K562 (cell line): ENCODE results near the gene SYNE1. TPM values are rescaled to one million over a fixed set of nuclear protein-coding genes. Genes with fewer than 3 reads are reported as not detected.

Experiments
- ATAC-seq: fragments of 200-7000 bp; cut with Tn5 transposase; 3 replicates; pipeline ENCODE4 v1.9.1; 2020; ENCODE audit warnings: moderate library complexity
- BruUV-seq: library from RNA; stranded (reverse); fragments of 400-500 nt; replicated peaks from 2 replicates; lab custom pipeline; 2021; lab: Mats Ljungman, UMichigan
- CTCF ChIA-PET: fragments of 300-600 bp; formaldehyde crosslinking; extraction: SDS; loops from one replicate; lab custom pipeline; 2021; ENCODE audit warnings: low intra/inter-chr PET ratio; lab: Yijun Ruan, JAX
- POLR2A ChIA-PET: fragments of 300-600, 350-650 bp; sonication (Branson Sonifier 250); formaldehyde crosslinking; extraction: SDS; loops from one replicate; lab custom pipeline; 2021; ENCODE audit warnings: antibody characterized with exemption, inconsistent platforms; lab: Yijun Ruan, JAX
- DNase-seq, 4 experiments: peaks; one replicate each; pipeline versions ENCODE4 v3.0.0 to v3.0.0-alpha.2; 2011 to 2018; ENCODE audit warnings: low spot score in 3 of 4, mixed read lengths in 3 of 4; ENCODE audit errors: extremely low read depth in 1 of 4
- FAIRE-seq: peaks from 2 replicates; lab custom pipeline; 2011; peaks lifted over from hg19 to GRCh38; lab: Jason Lieb, UNC
- H2AFZ ChIP-seq: 2 replicates; pipeline ENCODE4 v1.6.0; 2011; ENCODE audit warnings: low read depth, low read length, control low read depth, inconsistent platforms
- H3K27ac ChIP-seq: fragments of 200-600 bp; 3 replicates; pipeline ENCODE4 v1.8.0; 2011; ENCODE audit warnings: low read depth, mild to moderate bottlenecking, control low read depth, inconsistent platforms, low read length, moderate library complexity, mixed read lengths; ENCODE audit errors: extremely low read depth
- H3K27me3 ChIP-seq, 2 experiments: fragments of 300-600 bp in 1 of 2; 2 replicates in 1 of 2; 3 replicates in 1 of 2; pipeline versions ENCODE4 v1.6.0 to v1.8.0; 2011; ENCODE audit warnings: inconsistent platforms in 2 of 2, low read length in 2 of 2, mild to moderate bottlenecking in 1 of 2, mixed read lengths in 1 of 2, moderate library complexity in 1 of 2; ENCODE audit not compliant: control insufficient read depth in 2 of 2, insufficient read depth in 2 of 2
- H3K36me3 ChIP-seq: fragments of 300-600 bp; 3 replicates; pipeline ENCODE4 v1.8.0; 2011; ENCODE audit warnings: mild to moderate bottlenecking, low read length, inconsistent platforms; ENCODE audit not compliant: control insufficient read depth, insufficient read depth
- H3K4me1 ChIP-seq, 2 experiments: fragments of 200-600 bp in 1 of 2; replicated peaks in 1 of 2; 2 replicates in 1 of 2; 3 replicates in 1 of 2; pipeline versions ENCODE4 v1.5.1 to v1.8.0; 2011; ENCODE audit warnings: inconsistent platforms in 2 of 2, low read length in 2 of 2, mild to moderate bottlenecking in 1 of 2, mixed read lengths in 1 of 2, moderate library complexity in 1 of 2; ENCODE audit not compliant: control insufficient read depth in 2 of 2, insufficient read depth in 2 of 2
- H3K4me2 ChIP-seq: 2 replicates; pipeline ENCODE4 v1.6.1; 2011; ENCODE audit warnings: low read length, control low read depth, inconsistent platforms, mixed read lengths; ENCODE audit not compliant: insufficient read depth
- H3K4me3 ChIP-seq: fragments of 200-600 bp; sonication (generic), shearing (Covaris generic); 2 replicates; pipeline ENCODE4 v1.5.1; 2016; ENCODE audit warnings: control low read depth, inconsistent platforms
- H3K79me2 ChIP-seq: fragments of 200-600 bp; 3 replicates; pipeline ENCODE4 v1.8.0; 2011; ENCODE audit warnings: low read length, inconsistent platforms; ENCODE audit not compliant: control insufficient read depth, insufficient read depth
- H3K9ac ChIP-seq, 2 experiments: 2 replicates each; pipeline versions ENCODE4 v1.6.0 to v1.6.1; 2011; ENCODE audit warnings: low read depth in 2 of 2, low read length in 2 of 2, control low read depth in 1 of 2, inconsistent platforms in 1 of 2, mild to moderate bottlenecking in 1 of 2, mixed read lengths in 1 of 2; ENCODE audit not compliant: insufficient read depth in 1 of 2
- H3K9me1 ChIP-seq: one replicate; pipeline ENCODE4 v1.6.0; 2011; ENCODE audit warnings: inconsistent platforms, mild to moderate bottlenecking, low read length, moderate library complexity; ENCODE audit not compliant: control insufficient read depth, insufficient read depth
- H3K9me3 ChIP-seq: replicated peaks from 2 replicates; pipeline ENCODE4 v1.5.1; 2011; ENCODE audit warnings: low read depth, low read length, inconsistent platforms; ENCODE audit not compliant: control insufficient read depth, insufficient read depth
- H4K20me1 ChIP-seq: replicated peaks from 2 replicates; pipeline ENCODE4 v1.6.1; 2011; ENCODE audit warnings: low read length, inconsistent platforms, mixed read lengths; ENCODE audit not compliant: control insufficient read depth, insufficient read depth
- ARID3A ChIP-seq: IDR thresholded peaks from 2 replicates; pipeline ENCODE4 v1.6.1; 2012; ENCODE audit warnings: low read depth, low read length, improper control_type of control experiment, borderline replicate concordance
- BDP1 ChIP-seq: IDR thresholded peaks from 3 replicates; pipeline ENCODE4 v1.6.1; 2011; ENCODE audit not compliant: insufficient read length, insufficient read depth
- HDAC2 ChIP-seq: fragments of 450-650 bp; IDR thresholded peaks from 2 replicates; pipeline ENCODE4 v1.6.1; 2016; ENCODE audit warnings: mild to moderate bottlenecking
- L3MBTL2 ChIP-seq: fragments of 450-650 bp; IDR thresholded peaks from 2 replicates; pipeline ENCODE4 v1.6.1; 2016; ENCODE audit warnings: mild to moderate bottlenecking, moderate library complexity
- NFXL1 ChIP-seq: fragments of 450-650 bp; formaldehyde crosslinking; IDR thresholded peaks from 2 replicates; pipeline ENCODE4 v1.4.0; 2021; ENCODE audit warnings: mild to moderate bottlenecking
- RAD21 ChIP-seq, 2 experiments: fragments of 250-450 bp in 1 of 2; fragments of 450-650 bp in 1 of 2; sonication (Bioruptor Pico) in 1 of 2; formaldehyde crosslinking in 1 of 2; IDR thresholded peaks in 1 of 2; conservative IDR thresholded peaks in 1 of 2; 2 replicates each; pipeline versions ENCODE4 v1.4.0 to v1.8.0; 2020 to 2022; ENCODE audit warnings: mild to moderate bottlenecking in 2 of 2, moderate library complexity in 1 of 2
- RFX7 ChIP-seq: fragments of 250-450 bp; sonication (Bioruptor Pico); IDR thresholded peaks from 2 replicates; pipeline ENCODE4 v1.5.1; 2021; ENCODE audit warnings: mild to moderate bottlenecking
- XRCC5 ChIP-seq: fragments of 200-400 bp; formaldehyde crosslinking; IDR thresholded peaks from 2 replicates; pipeline ENCODE4 v1.6.1; 2017; ENCODE audit warnings: low read depth, mild to moderate bottlenecking, low read length
- ZNF766 ChIP-seq: fragments of 200-800 bp; sonication (Bioruptor generic); conservative IDR thresholded peaks from 2 replicates; pipeline ENCODE4 v1.6.1; 2016; ENCODE audit warnings: missing genetic modification characterization, missing compliant biosample characterization
- WGBS: fragments of 100-300 bp; shearing (Covaris generic); methylation state at CpG from one replicate; pipeline ENCODE4 v1.1.6; 2016; ENCODE audit warnings: low coverage, mixed read lengths; ENCODE audit not compliant: insufficient coverage; ENCODE audit errors: missing lambda C conversion rate; 5-methylcytosine and 5-hydroxymethylcytosine counted together
- in situ Hi-C: fragments of 300-500 bp; cut with MboI; formaldehyde crosslinking; loops from 4 replicates; pipeline ENCODE4 v1.15.0; 2018; ENCODE audit warnings: inconsistent platforms, mixed read lengths
- intact Hi-C: fragments of 100-400 bp; cut with micrococcal nuclease; formaldehyde crosslinking; loops from 2 replicates; pipeline ENCODE4 v1.14.2; 2022
- polyA plus RNA-seq, 8 experiments: library from polyadenylated mRNA; depleted of rRNA in 4 of 8; stranded (reverse) in 5 of 8; unstranded in 3 of 8; fragments of >200 nt; fragmentation: Nextera tagmentation in 2 of 8; fragmentation: Illumina TruSeq in 1 of 8; extraction: Ambion mirVana in 2 of 8; extraction: Trizol in 1 of 8; gene quantifications; 2 replicates each; pipeline versions ENCODE4 v1.2.1 to v1.2.3, GENCODE V29; 2011 to 2014; ENCODE audit warnings: inconsistent platforms in 1 of 8, missing spikeins in 1 of 8
- total RNA-seq, 7 experiments: library from RNA; depleted of rRNA in 6 of 7; stranded (reverse); fragments of >200 nt in 6 of 7; fragmentation: Illumina TruSeq in 2 of 7; extraction: Trizol in 2 of 7; gene quantifications; 2 replicates each; pipeline versions ENCODE4 v1.2.1 to v1.2.3, GENCODE V29; 2011 to 2021; ENCODE audit warnings: low replicate concordance in 1 of 7

SYNE1 gene
- total and polyA plus RNA-seq, 9 of the 15 experiments (the other 6 are each of a cell fraction or from before 2014, with no cell fraction given), result under 0.01 to 0.42 (median 0.08) TPM; not detected in 1

GRCh38 chr6:152127432-152128165, 509.6 kb downstream of the SYNE1 start (continued):
- TF ChIP-seq RFX7 (CRISPR knock-in tag), result no peak
- no peak for TF ChIP-seq HDAC2
- no peak for TF ChIP-seq NFXL1
- TF ChIP-seq ZNF766 (CRISPR knock-in tag), result no peak
- TF ChIP-seq L3MBTL2, result no peak

GRCh38 chr6:152124429-152125074, 512.6 kb downstream of the SYNE1 start:
- ATAC-seq, result peak; percentile 80
- TF ChIP-seq XRCC5 (no peak), BDP1 (no peak), ARID3A (0 out of 2 replicates have a peak, but pooled peaks have one; percentile 45), RAD21 (CRISPR knock-in tag; conservative IDR thresholded peaks at IDR 0.05 in 1 of 2, IDR thresholded peaks at IDR 0.05 in 1 of 2) (peak; percentile 59 to 73; a peak in 3 of 4 replicates)

More at GRCh38 chr6:152124429-152125074, 512.6 kb downstream of the SYNE1 start:
- Histone ChIP-seq H3K79me2 (no peaks in the 10 kb centered on the region), H3K9ac (no peak overlapping the region), H3K9me1 (no peaks in the 10 kb centered on the region), H3K4me1 (peaks cover 0 to 3% of the 10 kb centered on the region in 2 experiments; a peak in 1 of 5 replicates), H3K4me3 (no peak overlapping the region), H3K27me3 (peaks cover 2 to 14% of the 10 kb centered on the region in 2 experiments; a peak in 2 of 5 replicates), H3K9me3 (no peaks in the 10 kb centered on the region), H2AFZ (no peak overlapping the region), H4K20me1 (no peaks in the 10 kb centered on the region), H3K36me3 (no peaks in the 10 kb centered on the region), H3K4me2 (no peak overlapping the region), H3K27ac (no peak overlapping the region)
- peak; percentile 43 to 50 (median 44) for DNase-seq
- POLR2A ChIA-PET, result no interaction called here
- BruUV-seq, result no TSS peak
- peak; percentile 77 for FAIRE-seq
- CTCF ChIA-PET, result interaction anchor here (0.6 kb wide), 2 partner anchors 423 to 462 kb away, joined by 3 to 4 read pairs; no protein-coding TSS in a partner anchor
- in situ Hi-C loops (no loop called here), intact Hi-C loops (loop anchor here (2.0 to 5.0 kb wide), 3 partner anchors 143 to 447 kb away; no protein-coding TSS in a partner anchor)
- 0% methylated on average over 3 of the region's 3 CpGs for WGBS
